CD14-positive monocyte (primary cell): Measurements from ENCODE around the gene MORC2. TPM values are rescaled to one million over a fixed set of nuclear protein-coding genes. Genes with fewer than 3 reads are reported as not detected.

Experiments
- DNase-seq, 3 donors: peaks; one replicate each; pipeline ENCODE4 v3.0.0-alpha.2; 2011 to 2022
- H2AFZ ChIP-seq: 2 replicates; pipeline ENCODE4 v1.6.0; 2012; ENCODE audit warnings: mild to moderate bottlenecking, low read depth, low read length, inconsistent platforms; ENCODE audit not compliant: insufficient read depth, poor library complexity, severe bottlenecking
- H3K27ac ChIP-seq, 2 donors: 1 replicate in 1 of 2; 2 replicates in 1 of 2; pipeline ENCODE4 v1.5.1; 2012 to 2013; ENCODE audit warnings: low read length in 2 of 2, control low read depth in 1 of 2, inconsistent platforms in 1 of 2, low read depth in 1 of 2, mild to moderate bottlenecking in 1 of 2
- H3K27me3 ChIP-seq, 2 donors: one replicate each; pipeline versions ENCODE4 v1.6.0 to v1.6.1; 2011 to 2013; ENCODE audit warnings: low read length in 2 of 2; ENCODE audit not compliant: control insufficient read depth in 2 of 2, insufficient read depth in 2 of 2
- H3K36me3 ChIP-seq, 2 donors: replicated peaks in 1 of 2; 1 replicate in 1 of 2; 2 replicates in 1 of 2; pipeline versions ENCODE4 v1.5.1 to v1.6.1; 2012 to 2013; ENCODE audit warnings: low read length in 2 of 2, control low read depth in 1 of 2, inconsistent platforms in 1 of 2, mild to moderate bottlenecking in 1 of 2; ENCODE audit not compliant: insufficient read depth in 2 of 2, control insufficient read depth in 1 of 2
- H3K4me1 ChIP-seq, 2 donors: 1 replicate in 1 of 2; 2 replicates in 1 of 2; pipeline versions ENCODE4 v1.5.1 to v1.6.1; 2012 to 2013; ENCODE audit warnings: low read length in 2 of 2, control low read depth in 1 of 2, inconsistent platforms in 1 of 2, mild to moderate bottlenecking in 1 of 2, moderate library complexity in 1 of 2; ENCODE audit not compliant: insufficient read depth in 2 of 2, control insufficient read depth in 1 of 2
- H3K4me2 ChIP-seq: replicated peaks from 2 replicates; pipeline ENCODE3; 2012; ENCODE audit warnings: low read length, moderate library complexity, mild to moderate bottlenecking; ENCODE audit not compliant: poor library complexity, severe bottlenecking; ENCODE audit errors: extremely low read depth
- H3K4me3 ChIP-seq, 3 experiments: fragments of 200-600 bp in 1 of 3; sonication (generic) in 1 of 3; replicated peaks in 1 of 3; 1 replicate in 2 of 3; 2 replicates in 1 of 3; pipeline ENCODE4 v1.5.1; 2011 to 2013; ENCODE audit warnings: low read length in 3 of 3, mild to moderate bottlenecking in 3 of 3, control low read depth in 2 of 3, low read depth in 2 of 3, inconsistent platforms in 1 of 3, moderate library complexity in 1 of 3
- H3K79me2 ChIP-seq: 2 replicates; pipeline ENCODE4 v1.6.0; 2012; ENCODE audit warnings: mild to moderate bottlenecking, control low read depth, inconsistent platforms, low read length, moderate library complexity; ENCODE audit not compliant: insufficient read depth
- H3K9ac ChIP-seq: 2 replicates; pipeline ENCODE4 v1.6.0; 2017; ENCODE audit warnings: low read length, mild to moderate bottlenecking; ENCODE audit not compliant: insufficient read depth, poor library complexity, severe bottlenecking
- H3K9me3 ChIP-seq, 2 donors: replicated peaks in 1 of 2; 1 replicate in 1 of 2; 2 replicates in 1 of 2; pipeline versions ENCODE4 v1.5.1 to v1.6.1; 2012 to 2013; ENCODE audit warnings: low read length in 2 of 2, control low read depth in 1 of 2; ENCODE audit not compliant: control insufficient read depth in 1 of 2, insufficient read depth in 1 of 2
- H4K20me1 ChIP-seq: 2 replicates; pipeline ENCODE4 v1.6.0; 2012; ENCODE audit warnings: mild to moderate bottlenecking, low read length, control low read depth, moderate library complexity; ENCODE audit not compliant: insufficient read depth
- H3K27ac Mint-ChIP-seq, 7 donors: one replicate each; pipeline ENCODE4 v1.8.0; 2020; ENCODE audit warnings: mild to moderate bottlenecking in 7 of 7, mixed read lengths in 7 of 7, moderate library complexity in 6 of 7, inconsistent platforms in 2 of 7
- H3K27me3 Mint-ChIP-seq, 3 donors: one replicate each; pipeline ENCODE4 v1.8.0; 2021 to 2022; ENCODE audit warnings: low read depth in 3 of 3, mild to moderate bottlenecking in 3 of 3, mixed read lengths in 3 of 3, moderate library complexity in 3 of 3, inconsistent platforms in 1 of 3
- H3K36me3 Mint-ChIP-seq, 2 donors: one replicate each; pipeline ENCODE4 v1.8.0; 2020; ENCODE audit warnings: mixed read lengths in 2 of 2, inconsistent platforms in 1 of 2, mild to moderate bottlenecking in 1 of 2
- H3K4me1 Mint-ChIP-seq: one replicate; pipeline ENCODE4 v1.8.0; 2020; ENCODE audit warnings: mild to moderate bottlenecking, mixed read lengths
- H3K4me3 Mint-ChIP-seq, 2 donors: one replicate each; pipeline ENCODE4 v1.8.0; 2020; ENCODE audit warnings: mild to moderate bottlenecking in 2 of 2, mixed read lengths in 2 of 2, moderate library complexity in 1 of 2
- H3K9me3 Mint-ChIP-seq, 7 donors: one replicate each; pipeline ENCODE4 v1.8.0; 2020 to 2022; ENCODE audit warnings: mixed read lengths in 7 of 7, mild to moderate bottlenecking in 6 of 7, moderate library complexity in 6 of 7, inconsistent platforms in 2 of 7
- WGBS: methylation state at CpG from one replicate; pipeline ENCODE4 v1.1.5; 2013; ENCODE audit warnings: missing lambda C conversion rate; ENCODE audit not compliant: insufficient coverage; 5-methylcytosine and 5-hydroxymethylcytosine counted together
- intact Hi-C, 2 donors: fragments of 100-400 bp; cut with micrococcal nuclease; formaldehyde crosslinking; loops; one replicate each; pipeline versions ENCODE4 v1.15.0 to v1.15.1; 2023
- polyA plus RNA-seq, 3 donors: library from polyadenylated mRNA; depleted of rRNA in 1 of 3; unstranded in 2 of 3; stranded (reverse) in 1 of 3; fragments of 300-500 nt in 2 of 3; fragments of >200 nt in 1 of 3; fragmentation: Illumina TruSeq in 2 of 3; gene quantifications; 1 replicate in 2 of 3; 2 replicates in 1 of 3; pipeline ENCODE4 v1.2.3, GENCODE V29; 2012 to 2021
- TF ChIP-seq, protein P1 (sequence below): fragments of 200-600 bp; IDR thresholded peaks from one replicate; pipeline ENCODE4 v1.8.0; 2022; ENCODE audit warnings: antibody characterized with exemption, mild to moderate bottlenecking

The MORC2 gene
- polyA plus RNA-seq, 3 donors = 2.1 to 6.0 (median 2.4) TPM

DNA sequence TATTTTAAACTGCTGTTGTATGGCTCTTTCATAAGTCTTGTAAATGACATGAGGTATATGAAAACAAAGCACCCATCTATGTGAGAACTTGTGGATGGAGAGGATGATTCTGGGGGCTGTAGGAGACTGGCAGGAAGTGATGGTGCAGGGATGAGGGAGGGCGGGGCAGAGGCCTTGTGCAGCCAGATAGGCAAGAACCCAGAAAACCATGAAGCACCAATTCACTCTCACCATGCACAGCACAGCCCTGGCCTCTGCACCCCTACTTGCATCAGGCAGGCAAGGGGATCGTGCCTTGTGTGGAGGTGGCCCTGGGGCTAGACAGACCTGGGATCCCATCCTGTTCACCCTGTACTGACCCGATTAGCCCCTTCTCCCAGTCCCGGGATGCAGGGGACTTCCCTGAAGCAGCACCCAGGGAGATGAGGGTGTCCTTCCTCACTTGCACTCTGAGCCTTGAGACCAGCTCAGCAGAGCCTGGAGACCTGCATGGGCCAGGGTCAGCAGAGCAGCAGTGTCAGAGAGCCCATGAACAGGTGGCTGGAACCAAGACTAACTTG lies 85.5 kb downstream of the MORC2 start:
- TF ChIP-seq, protein P1, sequence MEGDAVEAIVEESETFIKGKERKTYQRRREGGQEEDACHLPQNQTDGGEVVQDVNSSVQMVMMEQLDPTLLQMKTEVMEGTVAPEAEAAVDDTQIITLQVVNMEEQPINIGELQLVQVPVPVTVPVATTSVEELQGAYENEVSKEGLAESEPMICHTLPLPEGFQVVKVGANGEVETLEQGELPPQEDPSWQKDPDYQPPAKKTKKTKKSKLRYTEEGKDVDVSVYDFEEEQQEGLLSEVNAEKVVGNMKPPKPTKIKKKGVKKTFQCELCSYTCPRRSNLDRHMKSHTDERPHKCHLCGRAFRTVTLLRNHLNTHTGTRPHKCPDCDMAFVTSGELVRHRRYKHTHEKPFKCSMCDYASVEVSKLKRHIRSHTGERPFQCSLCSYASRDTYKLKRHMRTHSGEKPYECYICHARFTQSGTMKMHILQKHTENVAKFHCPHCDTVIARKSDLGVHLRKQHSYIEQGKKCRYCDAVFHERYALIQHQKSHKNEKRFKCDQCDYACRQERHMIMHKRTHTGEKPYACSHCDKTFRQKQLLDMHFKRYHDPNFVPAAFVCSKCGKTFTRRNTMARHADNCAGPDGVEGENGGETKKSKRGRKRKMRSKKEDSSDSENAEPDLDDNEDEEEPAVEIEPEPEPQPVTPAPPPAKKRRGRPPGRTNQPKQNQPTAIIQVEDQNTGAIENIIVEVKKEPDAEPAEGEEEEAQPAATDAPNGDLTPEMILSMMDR = no peak
- H3K27ac Mint-ChIP-seq = no peak overlapping the region
- Histone ChIP-seq H3K4me3 (no peak overlapping the region), H2AFZ (no peak overlapping the region), H3K27me3 (no peaks in the 10 kb centered on the region), H3K4me2 (no peak overlapping the region), H4K20me1 (no peaks in the 10 kb centered on the region), H3K27ac (no peak overlapping the region), H3K9ac (no peak overlapping the region), H3K4me1 (no peaks in the 10 kb centered on the region), H3K36me3 (no peaks in the 10 kb centered on the region), H3K9me3 (no peaks in the 10 kb centered on the region), H3K79me2 (no peaks in the 10 kb centered on the region)
- no peak overlapping the region for H3K4me3 Mint-ChIP-seq
- DNase-seq = no peak
- no peaks in the 10 kb centered on the region for H3K4me1 Mint-ChIP-seq
- no peaks in the 10 kb centered on the region for H3K36me3 Mint-ChIP-seq
- intact Hi-C loops = no loop called here
- 93% methylated on average over 3 of the region's 4 CpGs for WGBS
- H3K9me3 Mint-ChIP-seq = no peaks in the 10 kb centered on the region
- H3K27me3 Mint-ChIP-seq = peaks cover 0 to 5% (median under 1%) of the 10 kb centered on the region in 3 donors

DNA sequence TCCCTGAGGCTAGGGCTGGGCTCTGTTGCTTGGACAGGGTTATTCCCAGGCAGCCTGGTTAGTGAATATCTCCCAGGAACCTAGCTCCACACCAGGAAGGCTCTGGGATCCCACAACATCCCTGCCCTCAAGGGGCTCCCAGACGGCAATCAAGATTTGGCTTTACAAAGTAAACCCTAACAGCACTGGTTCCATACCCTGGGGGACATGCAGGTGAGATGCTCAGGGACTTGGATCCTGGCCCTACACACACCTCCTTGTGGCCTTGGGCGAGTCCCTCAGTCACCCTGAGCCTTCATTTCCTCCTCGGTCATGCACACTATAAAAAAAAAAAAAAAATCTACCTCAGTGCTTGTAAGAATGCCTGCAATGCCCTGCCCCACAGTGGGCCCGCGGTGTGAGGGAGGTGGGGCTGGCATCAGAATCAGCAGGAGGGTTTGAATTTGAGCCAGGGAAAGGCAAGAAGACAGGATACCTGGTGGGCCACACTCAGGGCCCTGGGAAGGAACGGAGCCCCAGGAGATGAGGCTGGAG lies 86.3 kb downstream of the MORC2 start:
- intact Hi-C loops = no loop called here
- H3K9me3 Mint-ChIP-seq = no peaks in the 10 kb centered on the region
- WGBS = 100% methylated on average over 2 of the region's 6 CpGs
- no peak overlapping the region for H3K9ac ChIP-seq
- peaks cover 0 to 5% (median 0%) of the 10 kb centered on the region in 3 donors for H3K27me3 Mint-ChIP-seq
- DNase-seq = no peak
- H3K36me3 ChIP-seq = no peaks in the 10 kb centered on the region
- H3K4me1 Mint-ChIP-seq = no peaks in the 10 kb centered on the region
- no peaks in the 10 kb centered on the region for H3K27me3 ChIP-seq
- H2AFZ ChIP-seq = no peak overlapping the region
- H3K79me2 ChIP-seq = no peaks in the 10 kb centered on the region
- no peaks in the 10 kb centered on the region for H3K4me1 ChIP-seq
- H3K4me3 ChIP-seq = no peak overlapping the region
- no peak overlapping the region for H3K27ac ChIP-seq
- no peaks in the 10 kb centered on the region for H3K9me3 ChIP-seq
- TF ChIP-seq, protein P1 = no peak
- H3K4me2 ChIP-seq = no peak overlapping the region
- H3K36me3 Mint-ChIP-seq = no peaks in the 10 kb centered on the region
- no peaks in the 10 kb centered on the region for H4K20me1 ChIP-seq
- H3K27ac Mint-ChIP-seq = no peak overlapping the region
- H3K4me3 Mint-ChIP-seq = no peak overlapping the region
